ENCODE data around the gene SIGLEC10. TPM values are rescaled to one million over a fixed set of nuclear protein-coding genes. Genes with fewer than 3 reads are reported as not detected.
"Not testable (repeated sequence)": the region's sequence is repeated elsewhere in the genome, so short reads cannot be mapped to it uniquely, and the experiment has no call there.

The SIGLEC10 gene, protein sequence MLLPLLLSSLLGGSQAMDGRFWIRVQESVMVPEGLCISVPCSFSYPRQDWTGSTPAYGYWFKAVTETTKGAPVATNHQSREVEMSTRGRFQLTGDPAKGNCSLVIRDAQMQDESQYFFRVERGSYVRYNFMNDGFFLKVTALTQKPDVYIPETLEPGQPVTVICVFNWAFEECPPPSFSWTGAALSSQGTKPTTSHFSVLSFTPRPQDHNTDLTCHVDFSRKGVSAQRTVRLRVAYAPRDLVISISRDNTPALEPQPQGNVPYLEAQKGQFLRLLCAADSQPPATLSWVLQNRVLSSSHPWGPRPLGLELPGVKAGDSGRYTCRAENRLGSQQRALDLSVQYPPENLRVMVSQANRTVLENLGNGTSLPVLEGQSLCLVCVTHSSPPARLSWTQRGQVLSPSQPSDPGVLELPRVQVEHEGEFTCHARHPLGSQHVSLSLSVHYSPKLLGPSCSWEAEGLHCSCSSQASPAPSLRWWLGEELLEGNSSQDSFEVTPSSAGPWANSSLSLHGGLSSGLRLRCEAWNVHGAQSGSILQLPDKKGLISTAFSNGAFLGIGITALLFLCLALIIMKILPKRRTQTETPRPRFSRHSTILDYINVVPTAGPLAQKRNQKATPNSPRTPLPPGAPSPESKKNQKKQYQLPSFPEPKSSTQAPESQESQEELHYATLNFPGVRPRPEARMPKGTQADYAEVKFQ
- total RNA-seq (2014; rRNA removed; shearing (Covaris generic)): not detected in 2 replicates

DNA sequence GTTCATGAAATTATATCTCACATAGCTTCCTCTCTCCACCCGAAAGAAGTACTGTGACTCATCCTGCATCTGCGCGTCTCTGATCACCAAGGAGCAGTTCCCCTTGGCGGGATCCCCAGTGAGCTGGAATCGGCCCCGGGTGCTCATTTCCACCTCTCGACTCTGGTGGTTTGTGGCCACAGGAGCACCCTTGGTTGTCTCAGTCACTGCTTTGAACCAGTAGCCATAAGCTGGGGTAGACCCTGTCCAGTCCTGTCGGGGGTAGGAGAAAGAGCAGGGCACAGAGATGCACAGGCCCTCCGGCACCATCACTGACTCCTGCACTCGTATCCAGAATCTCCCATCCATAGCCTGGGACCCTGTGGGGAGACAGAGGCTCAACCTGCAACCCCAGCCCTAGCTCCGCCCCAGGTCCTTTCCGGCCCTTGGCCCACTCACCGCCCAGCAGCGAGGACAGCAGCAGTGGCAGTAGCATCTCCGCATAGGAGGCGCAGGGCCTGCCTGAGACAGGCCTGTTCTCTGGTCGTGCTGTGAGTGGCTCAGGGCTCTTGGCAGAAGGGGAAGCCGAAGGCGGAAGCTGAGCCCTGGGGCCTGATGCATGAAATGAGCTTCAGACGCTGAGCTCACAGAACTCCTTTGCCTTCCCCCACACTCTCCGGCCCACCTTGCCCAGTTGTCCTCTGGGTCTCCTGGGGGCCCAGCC lies at the start of gene SIGLEC10:
SIGLEC10 (minus strand) TSS at position 536 of the 703 bp plus-strand sequence; CDS start at position 475, 61 bp downstream.
- DNase-seq (ENCODE audit: low spot score): no peak

DNA sequence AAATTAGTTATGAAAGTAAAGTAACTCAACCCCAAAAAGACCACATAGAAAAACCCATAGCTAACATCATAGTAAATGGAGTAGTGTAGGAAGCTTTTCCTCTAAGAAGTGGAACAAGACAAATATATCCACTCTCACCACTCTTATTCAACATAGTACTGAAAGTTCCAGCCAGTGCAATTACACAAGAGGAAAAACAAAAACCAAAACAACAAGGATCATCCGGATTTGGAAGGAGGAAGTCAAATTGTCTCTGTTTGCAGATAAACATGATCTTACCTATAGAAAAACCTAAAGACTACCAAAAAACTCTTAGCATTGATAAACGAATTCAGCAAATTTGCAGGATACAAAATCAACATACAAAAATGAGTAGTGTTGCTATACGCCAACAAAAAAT lies 49.3 kb upstream of the SIGLEC10 start:
- no peak for DNase-seq (ENCODE audit: low spot score)

DNA sequence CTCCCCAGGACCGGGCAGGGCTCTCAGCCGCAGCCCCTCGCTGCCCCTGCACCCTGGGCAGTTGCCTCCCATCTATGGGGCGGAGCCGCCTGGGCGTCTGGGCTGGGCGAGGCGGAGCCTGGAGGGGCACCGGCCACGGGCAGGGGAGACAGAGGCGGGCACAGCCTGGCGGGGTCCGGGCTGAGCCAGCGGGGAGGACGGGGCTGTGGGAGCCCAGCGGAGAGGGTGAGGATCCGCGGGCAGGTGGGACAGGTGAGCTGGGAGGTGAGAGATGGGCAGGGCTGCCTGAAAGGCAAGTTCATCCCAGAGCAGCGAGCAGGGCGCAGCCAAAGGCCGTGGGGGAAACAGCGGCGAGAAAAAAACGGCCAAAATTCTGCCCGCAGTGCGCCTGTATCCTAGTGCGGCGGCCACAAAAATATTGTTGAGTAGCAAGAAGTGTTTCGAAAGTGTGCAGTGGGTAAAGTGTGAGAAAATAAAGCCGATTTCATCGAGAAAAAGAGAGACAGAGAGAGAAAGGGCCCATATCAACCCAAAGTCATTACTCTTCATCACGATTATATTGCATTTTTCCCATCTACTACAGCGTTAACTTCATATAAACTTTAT lies 46.6 kb upstream of the SIGLEC10 start:
- not testable (repeated sequence) for DNase-seq (ENCODE audit: low spot score)

DNA sequence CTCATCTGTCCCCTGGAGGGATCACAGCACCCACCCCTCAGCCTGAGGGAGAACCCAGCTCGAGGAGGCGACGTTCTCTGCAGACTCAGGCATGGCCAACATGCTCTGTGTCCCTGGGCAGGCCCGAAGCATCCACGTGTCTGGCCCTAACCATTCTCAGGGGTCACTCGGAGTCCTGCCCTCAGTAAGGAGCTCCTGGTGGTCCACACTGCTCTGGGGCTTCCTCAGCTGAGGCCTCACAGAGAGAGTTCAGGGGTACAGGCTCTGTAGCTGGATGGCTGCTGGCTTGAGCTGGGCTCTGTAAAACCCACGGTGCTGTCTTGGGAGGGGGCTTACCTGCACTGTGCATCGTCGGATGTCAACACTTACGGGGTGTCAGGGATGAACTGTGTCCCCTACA lies 45.2 kb upstream of the SIGLEC10 start:
- DNase-seq (ENCODE audit: low spot score): no peak

DNA sequence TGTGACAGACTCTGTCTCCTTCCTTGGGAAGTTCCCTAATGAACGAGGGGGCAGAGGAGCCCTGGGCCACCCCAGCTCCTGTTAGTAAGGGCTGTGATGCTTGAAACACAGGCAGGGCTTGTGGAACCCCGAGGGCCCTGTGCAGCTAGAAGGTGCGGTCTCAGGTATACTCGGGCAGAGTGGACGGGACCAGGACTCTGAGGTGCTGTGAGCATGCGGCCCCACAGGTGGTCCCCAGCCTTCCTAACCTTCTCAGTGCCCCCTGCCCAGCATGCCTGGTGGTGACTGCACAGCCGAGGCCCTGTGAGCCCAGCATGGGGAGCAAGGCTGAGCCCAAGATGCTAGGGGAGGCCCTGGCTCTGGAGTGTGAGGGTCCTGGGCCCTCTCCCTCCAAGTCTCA lies 44.8 kb upstream of the SIGLEC10 start:
- no peak for DNase-seq (ENCODE audit: low spot score)

DNA sequence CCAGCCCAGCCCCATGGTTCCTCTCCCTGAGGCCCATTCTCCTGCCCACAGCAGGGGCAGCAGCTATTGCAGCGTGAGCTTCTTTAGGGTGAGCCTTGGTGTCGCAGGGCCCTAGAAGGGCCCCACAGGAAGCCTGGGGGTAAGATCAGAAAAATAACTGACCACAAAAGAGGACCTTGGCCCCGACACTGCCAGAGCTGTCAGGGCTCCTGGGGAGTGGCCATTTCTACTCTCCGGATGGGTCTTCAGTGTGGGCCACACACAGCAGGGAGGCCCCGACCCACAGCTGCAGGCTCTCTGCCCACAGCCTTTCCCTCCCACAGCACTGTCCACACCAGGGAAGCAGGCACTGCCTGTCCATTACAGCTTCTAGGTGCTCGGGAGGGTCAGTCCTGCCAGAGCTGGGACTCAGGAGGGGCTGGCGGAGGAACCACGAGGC lies 44.3 kb upstream of the SIGLEC10 start:
- no peak for DNase-seq (ENCODE audit: low spot score)

DNA sequence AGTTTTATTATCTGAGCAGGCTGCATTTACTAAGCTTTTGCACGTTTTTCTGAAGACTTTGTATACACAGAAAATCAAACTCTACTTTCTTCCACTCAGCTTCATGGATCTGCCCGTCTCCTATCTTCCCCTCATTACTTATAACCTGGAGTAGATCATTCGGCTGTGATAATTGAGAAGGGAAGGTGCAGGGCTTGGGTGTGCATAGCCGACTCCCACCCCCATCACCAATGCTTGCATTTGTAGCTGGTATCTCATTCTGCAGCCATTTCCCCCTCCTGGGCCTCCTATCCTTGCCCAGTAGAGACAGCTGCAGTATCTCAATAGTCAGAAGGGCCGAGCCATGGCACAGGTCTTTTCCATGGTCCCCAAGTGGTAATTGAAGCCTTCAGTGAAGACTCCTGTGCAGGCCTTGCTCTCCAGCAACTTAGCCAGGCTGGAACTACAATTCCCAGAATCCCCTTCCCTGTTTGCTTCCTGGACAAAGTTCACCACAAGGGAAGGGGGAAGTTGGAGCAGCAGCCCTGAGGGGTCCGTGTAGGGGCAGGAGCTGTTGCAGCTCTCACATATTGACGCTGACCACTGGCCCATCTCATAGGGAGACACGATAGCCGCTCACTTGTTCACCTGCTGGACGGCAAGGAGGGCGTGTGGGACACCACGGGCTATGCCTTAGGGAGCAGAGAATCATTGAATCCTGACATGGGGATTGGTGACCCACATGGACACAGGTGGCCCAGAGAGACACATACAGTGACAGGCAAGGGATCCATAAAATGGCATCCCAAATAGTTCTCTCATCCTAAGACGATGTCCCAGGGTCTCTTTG lies 42.9 kb upstream of the SIGLEC10 start:
- DNase-seq (ENCODE audit: low spot score): no peak

DNA sequence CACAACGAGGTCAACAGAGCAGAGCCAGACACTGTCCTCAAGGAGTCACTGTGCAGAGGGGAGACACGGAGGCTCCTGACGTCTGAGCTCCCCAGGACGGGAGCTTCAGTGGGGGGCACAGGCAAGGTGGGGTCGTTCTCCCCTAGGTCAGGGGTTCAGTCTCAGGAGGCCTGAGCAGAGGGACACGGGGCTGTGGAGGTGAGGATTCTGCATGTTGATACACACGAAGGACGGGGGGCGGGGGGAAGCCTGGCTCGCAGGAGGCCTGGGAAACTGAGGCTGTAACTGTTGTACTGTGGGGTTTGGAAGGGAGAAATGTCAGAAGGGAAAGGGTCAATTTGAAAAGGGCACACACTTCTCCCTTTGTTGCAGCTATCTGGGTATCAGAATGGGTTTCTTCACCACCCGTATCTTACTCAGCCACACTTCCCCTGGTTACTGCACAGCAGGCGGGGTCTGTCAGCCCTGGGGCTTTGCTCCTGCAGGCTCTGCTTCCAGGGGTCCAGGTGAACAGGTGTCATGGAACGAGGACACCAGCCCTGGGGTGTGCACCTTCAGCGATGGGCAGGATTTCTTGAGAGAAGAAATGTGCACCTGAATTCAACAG lies 41.6 kb upstream of the SIGLEC10 start:
- DNase-seq (ENCODE audit: low spot score): no peak

DNA sequence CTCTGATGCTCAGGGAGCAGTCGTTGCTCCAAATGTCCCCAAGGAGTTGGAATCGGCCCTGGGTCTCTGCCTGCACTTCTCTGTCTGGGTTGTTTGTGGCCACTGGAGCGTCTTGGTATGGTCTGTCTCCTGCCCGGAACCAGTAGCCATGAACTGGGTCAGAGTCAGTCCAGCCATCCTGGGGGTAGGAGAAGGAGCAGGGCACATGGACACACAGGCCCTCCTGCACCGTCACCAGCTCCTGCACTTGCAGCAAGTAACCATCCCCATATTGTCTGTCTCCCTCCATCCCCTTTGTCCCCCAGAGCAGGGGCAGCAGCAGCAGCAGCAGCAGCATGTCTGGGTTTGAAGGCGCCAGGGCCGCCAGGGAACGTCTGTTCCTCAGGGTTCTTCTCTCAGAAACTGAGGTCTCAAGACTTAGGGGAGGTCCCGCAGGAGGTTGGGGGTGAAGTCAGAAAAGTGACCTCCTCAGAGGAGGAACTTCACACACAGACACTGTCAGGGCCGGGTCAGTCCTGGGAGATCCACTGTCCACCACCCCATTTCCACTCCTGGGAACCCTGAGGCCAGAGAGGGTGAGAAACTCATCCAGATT lies 40.7 kb upstream of the SIGLEC10 start, which contains the start of gene SIGLEC8:
SIGLEC8 (minus strand) TSS at position 404 of the 595 bp plus-strand sequence; CDS start at position 337, 67 bp downstream.
- no peak for DNase-seq (ENCODE audit: low spot score)

DNA sequence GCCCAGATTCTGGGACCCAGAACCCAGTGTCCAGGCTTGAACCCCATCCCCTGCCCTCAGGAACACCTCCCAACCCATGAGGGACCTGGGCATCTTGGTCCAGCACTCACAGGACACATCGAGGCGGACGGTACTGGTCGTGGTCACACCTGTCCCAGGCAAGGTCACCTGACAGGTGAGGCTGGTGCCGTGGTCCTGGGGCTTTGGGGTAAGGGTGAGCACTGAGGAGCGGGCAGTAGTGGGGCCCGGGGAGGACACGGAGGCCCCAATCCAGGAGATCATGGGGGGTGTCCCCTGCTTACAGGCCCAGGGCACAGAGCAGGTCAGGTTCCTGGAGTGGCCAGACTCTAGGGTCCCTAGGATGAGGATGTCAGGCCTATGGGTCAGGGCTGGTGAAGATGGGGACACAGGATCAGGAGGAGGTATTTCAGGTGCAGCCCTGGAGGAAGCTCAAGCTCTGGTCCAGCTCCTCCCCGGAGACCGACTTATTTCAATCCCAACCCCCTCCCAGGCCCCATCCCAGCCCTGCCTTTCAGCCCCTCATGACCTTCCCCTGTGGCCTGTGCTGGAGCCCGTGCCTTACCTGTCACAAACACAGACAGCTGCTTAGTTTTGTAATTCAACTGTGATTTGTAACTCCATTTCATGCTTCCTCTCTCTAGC lies 40.0 kb upstream of the SIGLEC10 start:
- no peak for DNase-seq (ENCODE audit: low spot score)

DNA sequence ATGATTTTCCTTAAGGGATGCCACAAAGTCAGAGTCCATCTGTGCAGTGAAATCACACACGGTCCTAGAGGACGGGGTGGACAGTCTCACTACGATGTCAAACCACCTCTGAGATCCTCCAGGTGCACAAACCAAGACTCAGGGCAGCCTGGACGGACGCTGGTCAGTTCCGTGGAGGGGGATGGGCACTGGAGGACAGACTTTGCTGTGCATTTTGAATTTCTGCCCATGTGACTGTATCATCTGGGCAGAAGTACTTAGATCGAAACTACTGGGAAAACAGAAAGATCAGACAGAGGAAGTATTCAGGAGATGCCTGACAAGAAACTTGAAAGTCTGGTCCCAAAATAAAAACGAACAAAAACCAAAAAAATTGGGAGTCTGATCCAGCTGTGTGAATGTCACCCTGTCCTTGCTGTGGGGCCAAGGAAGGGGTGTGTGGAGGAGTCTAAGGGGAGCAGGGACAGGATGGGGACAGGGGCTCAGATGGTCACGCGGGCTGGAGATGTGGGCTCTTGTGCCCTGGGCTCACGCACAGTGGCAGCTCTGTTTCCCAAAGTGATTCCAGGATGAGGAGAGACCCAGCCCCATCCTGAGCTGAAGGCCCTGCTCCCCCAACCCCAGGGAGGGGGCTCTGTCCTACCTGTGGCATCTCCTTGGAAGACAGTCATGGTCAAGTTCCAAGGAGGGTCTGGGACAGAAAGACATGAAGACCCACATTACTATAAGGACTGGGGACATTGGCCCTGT lies 39.3 kb upstream of the SIGLEC10 start:
- no peak for DNase-seq (ENCODE audit: low spot score)

DNA sequence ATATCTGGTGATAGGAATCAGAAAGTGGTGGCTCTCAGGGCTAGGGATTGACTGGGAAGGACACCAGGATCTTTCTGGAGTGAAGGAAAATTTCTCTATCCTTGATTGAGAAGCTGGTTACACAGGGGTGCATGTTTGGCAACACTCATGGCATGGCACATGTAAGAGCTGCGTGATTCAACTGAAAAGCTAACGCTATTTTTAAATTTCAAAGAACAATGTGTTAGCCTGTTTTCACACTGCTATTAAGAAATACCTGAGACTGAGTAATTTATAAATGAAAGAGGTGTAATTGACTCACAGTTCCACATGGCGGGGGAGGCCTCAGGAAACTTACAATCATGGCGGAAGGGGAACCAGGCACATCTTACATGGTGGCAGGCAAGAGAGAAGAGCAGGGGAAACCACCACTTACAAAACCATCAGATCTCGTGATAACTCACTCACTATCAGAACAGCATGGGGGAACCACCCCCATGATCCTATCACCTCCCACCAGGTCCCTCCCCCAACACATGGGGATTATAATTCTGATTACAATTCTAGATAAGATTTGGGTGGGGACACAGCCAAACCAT lies 33.4 kb upstream of the SIGLEC10 start:
- no peak for DNase-seq (ENCODE audit: low spot score)

DNA sequence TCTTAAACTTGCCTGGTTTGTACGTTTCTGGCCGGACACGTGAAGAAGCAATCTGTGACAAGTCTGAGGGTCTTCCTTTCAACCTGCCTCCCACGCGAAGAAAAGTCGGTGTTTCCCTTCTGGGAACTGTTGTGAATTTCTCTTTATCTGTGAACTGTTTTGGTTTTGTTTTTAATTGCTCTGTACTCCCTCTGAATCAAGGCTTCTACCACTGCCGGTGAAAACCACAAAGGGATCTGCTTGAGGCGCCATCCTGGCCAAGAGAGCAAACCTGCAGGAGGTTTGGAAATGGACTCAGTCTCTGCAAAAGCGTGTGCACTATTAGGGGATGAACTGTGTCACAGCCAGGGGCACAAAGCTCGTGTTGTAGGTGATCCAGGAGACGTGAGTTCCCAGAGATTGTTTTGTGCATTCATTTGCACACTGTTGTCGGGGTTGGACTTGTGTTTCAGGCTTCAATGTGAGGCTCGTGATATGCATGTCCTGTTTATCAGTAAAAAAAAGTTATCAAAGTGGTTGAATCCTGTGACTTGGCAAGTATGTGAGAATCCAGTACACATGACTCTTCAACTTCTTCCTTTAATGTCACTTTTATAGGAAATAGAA lies 31.1 kb upstream of the SIGLEC10 start:
- no peak for DNase-seq (ENCODE audit: low spot score)

DNA sequence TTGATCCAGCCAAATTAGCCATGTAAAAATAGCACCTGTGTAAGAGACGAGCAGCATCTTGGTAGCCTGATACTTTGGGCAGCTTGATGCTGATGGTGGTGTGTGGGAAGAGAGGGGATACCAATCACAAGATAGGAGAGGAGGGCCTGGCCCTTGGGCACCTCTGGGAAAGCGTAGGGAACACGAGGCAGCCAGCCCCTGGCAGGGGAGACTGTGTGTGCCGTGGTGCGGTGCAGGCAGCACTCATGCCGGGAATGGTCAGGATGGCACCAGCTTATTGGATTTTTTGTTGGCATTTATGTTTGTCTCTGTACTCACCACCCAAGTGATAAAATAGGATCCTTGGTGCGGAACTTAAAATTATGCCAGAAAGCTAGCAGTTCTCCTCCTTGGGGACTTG lies 30.6 kb upstream of the SIGLEC10 start:
- no peak for DNase-seq (ENCODE audit: low spot score)

DNA sequence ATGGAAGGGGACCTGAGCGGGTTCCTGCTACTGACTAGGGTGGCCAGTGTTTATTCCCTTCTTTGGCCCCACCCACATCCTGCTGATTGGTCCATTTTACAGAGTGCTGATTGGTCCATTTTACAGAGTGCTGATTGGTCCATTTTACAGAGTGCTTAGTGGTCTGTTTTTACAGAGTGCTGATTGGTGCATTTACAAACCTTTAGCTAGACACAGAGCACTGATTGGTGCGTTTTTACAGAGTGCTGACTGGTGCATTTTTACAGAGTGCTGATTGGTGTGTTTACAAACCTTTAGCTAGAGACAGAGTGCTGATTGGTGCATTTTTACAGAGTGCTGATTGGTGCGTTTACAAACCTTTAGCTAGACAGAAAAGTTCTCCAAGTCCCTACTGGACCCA lies 30.1 kb upstream of the SIGLEC10 start:
- DNase-seq (ENCODE audit: low spot score): not testable (repeated sequence)

DNA sequence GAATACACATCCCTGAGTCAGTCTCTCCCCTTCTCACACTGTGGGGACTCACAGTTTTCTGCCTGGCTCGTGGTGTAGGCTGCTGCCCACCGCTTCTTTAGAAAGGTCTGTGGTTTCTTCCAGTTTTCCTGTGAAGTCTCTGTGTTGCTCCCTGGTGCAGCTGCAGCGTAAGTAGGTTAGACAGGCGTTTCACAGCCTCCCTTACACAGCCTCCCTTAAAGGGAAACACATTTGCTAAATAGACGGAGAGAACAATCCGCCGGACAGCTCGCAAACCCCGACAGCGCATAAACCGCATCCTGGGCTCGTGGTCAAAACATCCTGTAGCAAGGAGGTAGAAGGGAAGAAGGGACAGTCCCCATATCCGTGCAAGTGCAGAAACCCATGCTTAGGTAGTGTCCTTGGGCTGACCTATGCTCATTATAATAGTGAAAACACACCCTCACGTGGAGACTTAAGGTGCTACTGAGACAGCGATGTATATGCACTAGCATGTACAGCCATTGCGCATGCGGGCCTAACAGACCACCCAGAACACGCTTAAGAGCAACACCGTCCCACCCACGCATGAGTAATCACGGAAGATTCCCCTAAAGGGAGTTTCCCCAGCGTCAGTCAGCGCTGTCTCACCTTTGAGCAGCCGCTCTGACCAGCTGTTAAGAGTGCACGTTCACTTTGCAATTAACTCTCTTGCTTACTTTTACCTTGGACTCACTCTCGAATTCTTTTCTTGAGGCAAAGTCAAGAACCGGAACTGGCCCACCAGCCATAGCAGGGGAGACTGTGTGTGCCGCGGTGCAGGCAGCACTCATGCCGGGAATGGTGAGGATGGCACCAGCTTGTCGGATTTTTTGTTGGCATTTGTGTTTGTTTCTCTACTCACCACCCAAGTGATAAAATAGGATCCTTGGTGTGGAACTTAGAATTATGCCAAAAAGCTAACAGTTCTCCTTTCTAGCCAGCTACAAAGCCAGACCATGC lies 24.3 kb upstream of the SIGLEC10 start:
- peak; percentile 13 for DNase-seq (ENCODE audit: low spot score)

Data from HT-29 (cell line).